AG04450 (cell line): ENCODE data around the gene ACOT7. TPM values are rescaled to one million over a fixed set of nuclear protein-coding genes. Genes with fewer than 3 reads are reported as not detected.

ENCODE experiments used
- CTCF ChIA-PET: fragments of 300-600, 350-600 bp; formaldehyde crosslinking; extraction: SDS; loops from one replicate; lab custom pipeline; 2022; ENCODE audit warnings: antibody characterized with exemption, inconsistent platforms; lab: Charles Lee
- POLR2A ChIA-PET: fragments of 350-600 bp; formaldehyde crosslinking; extraction: SDS; loops from one replicate; lab custom pipeline; 2021; ENCODE audit warnings: antibody characterized with exemption, inconsistent platforms; lab: Yijun Ruan, JAX
- DNase-seq: peaks from one replicate; pipeline ENCODE4 v3.0.0-alpha.2; 2011; ENCODE audit warnings: low read depth, low spot score
- H3K27ac ChIP-seq: one replicate; pipeline ENCODE4 v1.5.1; 2012; ENCODE audit warnings: low read depth, low read length, control low read depth
- H3K27me3 ChIP-seq: one replicate; pipeline ENCODE4 v1.6.0; 2012; ENCODE audit warnings: low read length; ENCODE audit not compliant: control insufficient read depth, insufficient read depth
- H3K4me3 ChIP-seq: 2 replicates; pipeline ENCODE4 v1.5.1; 2011; ENCODE audit warnings: mild to moderate bottlenecking, low read depth, low read length, control low read depth
- H3K9me3 ChIP-seq: 2 replicates; pipeline ENCODE4 v1.5.1; 2012; ENCODE audit warnings: low read length; ENCODE audit not compliant: control insufficient read depth, insufficient read depth
- CTCF ChIP-seq: IDR thresholded peaks from 2 replicates; pipeline ENCODE4 v1.5.1; 2011; ENCODE audit warnings: low read depth, low read length, control low read depth, inconsistent platforms
- polyA plus RNA-seq: library from polyadenylated mRNA; depleted of rRNA; stranded (reverse); fragments of >200 nt; gene quantifications from 2 replicates; pipeline ENCODE4 v1.2.3, GENCODE V29; 2011

ACOT7 gene
- polyA plus RNA-seq, 1 experiment, result 80.1 TPM

- POLR2A ChIA-PET, result no interaction called here
- no peak overlapping the region for H3K4me3 ChIP-seq
- H3K27me3 ChIP-seq, result peaks cover 72% of the 10 kb centered on the region
Measured at GRCh38 chr1:6420454-6421042, 27.0 kb upstream of the ACOT7 start.

GRCh38 chr1:6419804-6420453, 26.4 kb upstream of the ACOT7 start, which contains the start of gene HES2:
Gene HES2 (minus strand): TSS chr1:6419919. CDS start chr1:6419820, 99 bp downstream.
- Histone ChIP-seq H3K4me3 (no peak within 1 kb of the TSS), H3K9me3 (no peaks in the 10 kb centered on the region; the same call in 1 of the 2 replicates), H3K27me3 (peaks cover 67% of the 10 kb centered on the region), H3K27ac (no peak within 1 kb of the TSS)
- no peak for TF ChIP-seq CTCF
- DNase-seq, result no peak
- ChIA-PET CTCF (interaction anchor here (0.6 to 1.1 kb wide), 2 partner anchors 18 to 68 kb away, joined by 3 to 5 read pairs; no protein-coding TSS in a partner anchor), POLR2A (no interaction called here)

More at GRCh38 chr1:6420454-6421042, 27.0 kb upstream of the ACOT7 start:
- DNase-seq, result no peak
- no peak overlapping the region for H3K27ac ChIP-seq
- CTCF ChIA-PET, result interaction anchor here (0.6 to 1.4 kb wide), 5 partner anchors 17 to 360 kb away, joined by 3 to 5 read pairs (median 3); no protein-coding TSS in a partner anchor
- H3K9me3 ChIP-seq, result no peaks in the 10 kb centered on the region; the same call in 1 of the 2 replicates
- TF ChIP-seq CTCF, result no peak

- ChIA-PET CTCF (no interaction called here), POLR2A (no interaction called here)
- Histone ChIP-seq H3K4me3 (no peak overlapping the region), H3K9me3 (no peaks in the 10 kb centered on the region; the same call in 1 of the 2 replicates), H3K27me3 (peaks cover 66% of the 10 kb centered on the region), H3K27ac (no peak overlapping the region)
- DNase-seq, result no peak
- TF ChIP-seq CTCF, result no peak
Measured at GRCh38 chr1:6419397-6419803, 25.8 kb upstream of the ACOT7 start.

- CTCF ChIA-PET, result no interaction called here
- TF ChIP-seq CTCF, result no peak
- Histone ChIP-seq H3K27me3 (peaks cover 61% of the 10 kb centered on the region), H3K4me3 (no peak overlapping the region), H3K27ac (no peak overlapping the region), H3K9me3 (no peaks in the 10 kb centered on the region; the same call in 1 of the 2 replicates)
- POLR2A ChIA-PET, result no interaction called here
- no peak for DNase-seq
Measured at GRCh38 chr1:6418668-6419396, 25.3 kb upstream of the ACOT7 start.
